WI38 (cell line): ENCODE results near the gene GSN.
A peak's percentile ranks its signal among the peaks of the same experiment; 100 is the strongest.

Experiments
- H3K4me3 ChIP-seq: 2 replicates; pipeline ENCODE4 v1.5.1; 2011; ENCODE audit warnings: low read depth, mild to moderate bottlenecking, control low read depth, low read length
- TF ChIP-seq, protein P1 (sequence below): IDR thresholded peaks from 2 replicates; pipeline ENCODE4 v1.5.1; 2012; ENCODE audit warnings: low read depth, mild to moderate bottlenecking, control low read depth, low read length

Gene GSN

GRCh38 chr9:121225240-121225639 lies 42.7 kb upstream of the GSN start:
- no peak overlapping the region for H3K4me3 ChIP-seq
- TF ChIP-seq, protein P1, sequence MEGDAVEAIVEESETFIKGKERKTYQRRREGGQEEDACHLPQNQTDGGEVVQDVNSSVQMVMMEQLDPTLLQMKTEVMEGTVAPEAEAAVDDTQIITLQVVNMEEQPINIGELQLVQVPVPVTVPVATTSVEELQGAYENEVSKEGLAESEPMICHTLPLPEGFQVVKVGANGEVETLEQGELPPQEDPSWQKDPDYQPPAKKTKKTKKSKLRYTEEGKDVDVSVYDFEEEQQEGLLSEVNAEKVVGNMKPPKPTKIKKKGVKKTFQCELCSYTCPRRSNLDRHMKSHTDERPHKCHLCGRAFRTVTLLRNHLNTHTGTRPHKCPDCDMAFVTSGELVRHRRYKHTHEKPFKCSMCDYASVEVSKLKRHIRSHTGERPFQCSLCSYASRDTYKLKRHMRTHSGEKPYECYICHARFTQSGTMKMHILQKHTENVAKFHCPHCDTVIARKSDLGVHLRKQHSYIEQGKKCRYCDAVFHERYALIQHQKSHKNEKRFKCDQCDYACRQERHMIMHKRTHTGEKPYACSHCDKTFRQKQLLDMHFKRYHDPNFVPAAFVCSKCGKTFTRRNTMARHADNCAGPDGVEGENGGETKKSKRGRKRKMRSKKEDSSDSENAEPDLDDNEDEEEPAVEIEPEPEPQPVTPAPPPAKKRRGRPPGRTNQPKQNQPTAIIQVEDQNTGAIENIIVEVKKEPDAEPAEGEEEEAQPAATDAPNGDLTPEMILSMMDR: no peak

- H3K4me3 ChIP-seq: no peak overlapping the region
- TF ChIP-seq, protein P1: no peak
Measured at GRCh38 chr9:121226175-121226574, 41.8 kb upstream of the GSN start.

DNA sequence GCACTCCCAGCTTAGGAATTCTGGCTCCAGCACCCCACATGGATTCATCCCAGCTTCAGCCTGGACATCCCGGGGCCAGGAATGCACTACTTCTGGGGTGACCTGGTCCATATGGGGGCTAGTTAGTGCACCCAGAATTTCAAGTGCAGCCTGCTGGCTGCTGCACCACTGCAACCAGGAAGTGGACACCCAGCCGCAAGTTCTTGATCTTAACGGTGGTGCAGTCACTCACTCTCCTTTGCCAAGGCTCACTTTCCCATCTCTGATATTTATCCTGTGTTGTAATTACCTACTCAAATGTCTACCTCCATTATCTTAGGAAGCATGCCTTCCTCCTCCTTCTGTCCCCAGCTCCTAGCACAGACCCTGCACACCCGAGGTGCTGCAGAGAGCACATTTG lies 40.1 kb upstream of the GSN start:
- H3K4me3 ChIP-seq: no peak overlapping the region
- TF ChIP-seq, protein P1: no peak

- H3K4me3 ChIP-seq: no peak overlapping the region
- TF ChIP-seq, protein P1: no peak
Measured at GRCh38 chr9:121230256-121230655, 37.7 kb upstream of the GSN start.

DNA sequence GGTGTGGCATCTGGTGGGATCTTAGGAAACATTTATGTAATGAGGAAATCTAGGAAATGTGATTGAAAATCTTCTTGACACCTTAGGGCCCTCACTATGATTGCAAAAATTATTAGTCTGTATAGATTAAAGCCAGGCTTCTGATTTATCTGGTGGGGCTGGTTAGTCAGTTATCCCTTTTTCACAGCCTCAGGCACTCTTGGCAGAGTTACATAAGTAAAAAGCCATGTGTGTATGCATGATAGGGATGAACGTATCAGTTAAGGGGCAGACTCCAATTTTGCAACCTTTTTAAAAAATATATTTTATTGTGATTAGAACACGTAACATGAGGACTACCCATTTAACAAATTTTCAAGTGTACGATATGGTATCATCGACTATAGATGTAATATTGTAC lies 35.7 kb upstream of the GSN start:
- TF ChIP-seq, protein P1: no peak
- no peak overlapping the region for H3K4me3 ChIP-seq

DNA sequence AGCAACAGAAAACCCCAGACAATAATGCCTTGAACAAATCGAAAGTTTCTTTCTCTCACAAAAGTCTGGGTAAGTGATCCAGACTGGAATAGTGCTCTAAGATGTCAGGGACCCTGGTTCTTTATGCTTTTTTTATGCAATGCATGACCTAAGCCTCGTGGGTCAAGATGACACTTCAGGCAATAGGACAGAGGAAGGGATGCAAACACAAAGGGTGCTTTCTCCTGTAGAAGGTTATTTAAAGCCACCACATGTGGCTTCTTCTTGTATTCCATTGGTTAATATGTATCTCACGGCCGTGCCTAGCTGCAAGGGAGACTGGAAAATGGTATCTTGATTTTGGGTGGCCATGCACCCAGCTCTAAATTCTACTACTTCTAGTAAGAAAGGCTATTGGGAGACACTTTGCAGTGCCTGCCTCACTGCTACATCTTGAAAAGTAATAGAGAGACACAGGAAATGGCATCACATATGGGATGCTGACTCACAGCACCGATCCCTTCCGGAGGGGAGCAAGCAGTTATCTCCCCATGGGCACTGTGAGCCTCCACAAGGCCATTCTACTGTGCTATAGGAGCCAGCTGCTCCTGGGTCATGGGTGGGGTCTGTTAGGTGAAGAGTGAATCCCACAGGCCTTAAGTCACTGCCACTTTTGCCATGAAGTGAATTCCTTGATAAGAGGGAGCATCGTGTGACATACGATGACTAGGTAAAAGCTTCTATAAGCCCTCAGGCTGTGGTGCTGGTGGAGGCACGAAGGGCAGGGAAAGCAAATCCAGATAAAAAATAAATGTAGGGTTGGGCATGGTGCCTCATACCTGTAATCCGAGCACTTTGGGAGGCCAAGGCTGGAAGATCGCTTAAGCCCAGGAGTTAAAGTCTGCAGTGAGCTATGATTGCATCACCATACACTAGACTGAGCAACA lies 33.8 kb upstream of the GSN start:
- no peak overlapping the region for H3K4me3 ChIP-seq
- TF ChIP-seq, protein P1: no peak

DNA sequence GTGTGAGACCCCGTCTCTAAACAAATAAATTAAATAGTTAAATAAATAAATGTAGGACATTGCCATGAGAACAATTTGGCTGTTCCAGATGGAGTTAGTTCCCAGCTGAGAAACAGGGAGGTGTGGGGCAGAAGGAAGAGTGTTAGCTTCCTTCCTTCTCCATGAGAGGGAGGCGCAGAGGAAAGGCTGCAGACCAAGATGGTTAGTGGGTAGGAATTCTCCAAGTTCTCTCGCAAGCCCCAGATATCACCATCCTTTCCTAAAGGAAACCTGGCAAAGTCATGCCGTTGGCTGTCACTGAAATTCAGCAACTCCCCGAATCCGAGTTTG lies 33.2 kb upstream of the GSN start:
- H3K4me3 ChIP-seq: no peak overlapping the region
- TF ChIP-seq, protein P1: 0 out of 2 replicates have a peak, but pooled peaks have one; percentile 5
